Endothelial cell of umbilical vein (primary cell): ENCODE measurements around the gene TFCP2. TPM values are rescaled to one million over a fixed set of nuclear protein-coding genes. Genes with fewer than 3 reads are reported as not detected.

ENCODE experiments used
- BruUV-seq: library from RNA; stranded (reverse); fragments of 400-500 nt; replicated peaks from 2 replicates; lab custom pipeline; 2021; lab: Mats Ljungman, UMichigan
- CTCF ChIA-PET: fragments of 300-600, 350-600 bp; sonication (Branson Sonifier 250); formaldehyde crosslinking; loops from one replicate; lab custom pipeline; 2021; ENCODE audit warnings: antibody characterized with exemption, inconsistent platforms; lab: Charles Lee
- POLR2A ChIA-PET: fragments of 300-600, 350-600 bp; sonication (Branson Sonifier 250); formaldehyde crosslinking; loops from one replicate; lab custom pipeline; 2021; ENCODE audit warnings: antibody characterized with exemption, inconsistent platforms; lab: Charles Lee
- DNase-seq: peaks from one replicate; pipeline ENCODE4 v3.0.0-alpha.2; 2011; ENCODE audit warnings: low read depth, low spot score
- FAIRE-seq: peaks from 2 replicates; lab custom pipeline; 2011; peaks lifted over from hg19 to GRCh38; lab: Jason Lieb, UNC
- H2AFZ ChIP-seq: 2 replicates; pipeline ENCODE4 v1.6.0; 2012; ENCODE audit warnings: low read depth, low read length, control low read depth, inconsistent platforms
- H3K27ac ChIP-seq: 2 replicates; pipeline ENCODE4 v1.5.1; 2011; ENCODE audit warnings: low read depth, mild to moderate bottlenecking, control low read depth, low read length, moderate library complexity; ENCODE audit not compliant: insufficient read depth
- H3K27me3 ChIP-seq, 2 experiments: 2 replicates each; pipeline versions ENCODE4 v1.6.0 to v1.6.1; 2011; ENCODE audit warnings: low read length in 2 of 2, mixed read lengths in 1 of 2; ENCODE audit not compliant: control insufficient read depth in 2 of 2, insufficient read depth in 2 of 2
- H3K36me3 ChIP-seq, 2 experiments: 2 replicates in 1 of 2; 3 replicates in 1 of 2; pipeline ENCODE4 v1.5.1; 2011; ENCODE audit warnings: low read length in 2 of 2, mild to moderate bottlenecking in 1 of 2, moderate library complexity in 1 of 2; ENCODE audit not compliant: control insufficient read depth in 2 of 2, insufficient read depth in 2 of 2; ENCODE audit errors: extremely low read depth in 1 of 2
- H3K4me1 ChIP-seq: 3 replicates; pipeline ENCODE4 v1.5.1; 2011; ENCODE audit warnings: mild to moderate bottlenecking, low read length; ENCODE audit not compliant: control insufficient read depth, insufficient read depth; ENCODE audit errors: extremely low read depth
- H3K4me2 ChIP-seq: 2 replicates; pipeline ENCODE4 v1.6.1; 2011; ENCODE audit warnings: low read length, control low read depth, mixed read lengths; ENCODE audit not compliant: insufficient read depth
- H3K4me3 ChIP-seq, 3 experiments: fragments of 200-600 bp in 1 of 3; sonication (generic), shearing (Covaris generic) in 1 of 3; replicated peaks in 1 of 3; 2 replicates each; pipeline ENCODE4 v1.5.1; 2011 to 2016; ENCODE audit warnings: control low read depth in 3 of 3, low read length in 3 of 3, mild to moderate bottlenecking in 2 of 3, inconsistent platforms in 1 of 3, low read depth in 1 of 3, moderate library complexity in 1 of 3; ENCODE audit not compliant: insufficient read depth in 1 of 3
- H3K79me2 ChIP-seq: 2 replicates; pipeline ENCODE4 v1.6.0; 2012; ENCODE audit warnings: low read length, inconsistent platforms; ENCODE audit not compliant: control insufficient read depth, insufficient read depth
- H3K9ac ChIP-seq: replicated peaks from 2 replicates; pipeline ENCODE3; 2011; ENCODE audit warnings: low read length, control low read depth; ENCODE audit not compliant: insufficient read depth; ENCODE audit errors: extremely low read depth
- H3K9me1 ChIP-seq: replicated peaks from 3 replicates; pipeline ENCODE4 v1.6.0; 2011; ENCODE audit warnings: mild to moderate bottlenecking, low read length; ENCODE audit not compliant: control insufficient read depth, insufficient read depth; ENCODE audit errors: extremely low read depth
- H3K9me3 ChIP-seq: replicated peaks from 2 replicates; pipeline ENCODE4 v1.5.1; 2012; ENCODE audit warnings: low read length, inconsistent platforms; ENCODE audit not compliant: control insufficient read depth, insufficient read depth
- H4K20me1 ChIP-seq: replicated peaks from 2 replicates; pipeline ENCODE3; 2011; ENCODE audit warnings: mild to moderate bottlenecking, low read length; ENCODE audit not compliant: control insufficient read depth, insufficient read depth; ENCODE audit errors: extremely low read depth
- CTCF ChIP-seq, 2 donors: IDR thresholded peaks; 1 replicate in 1 of 2; 2 replicates in 1 of 2; pipeline ENCODE4 v1.5.1; 2011; ENCODE audit warnings: low read length in 2 of 2, mild to moderate bottlenecking in 2 of 2, moderate library complexity in 2 of 2, control low read depth in 1 of 2, inconsistent platforms in 1 of 2, low read depth in 1 of 2; ENCODE audit not compliant: insufficient read depth in 1 of 2; ENCODE audit errors: extremely low read depth in 1 of 2
- EZH2 ChIP-seq: IDR thresholded peaks from 2 replicates; pipeline ENCODE4 v1.6.1; 2012; ENCODE audit warnings: borderline replicate concordance, low read depth, mild to moderate bottlenecking, moderate library complexity, low read length, inconsistent platforms; ENCODE audit not compliant: severe bottlenecking
- FOS ChIP-seq: IDR thresholded peaks from 2 replicates; pipeline ENCODE4 v1.6.1; 2011; ENCODE audit warnings: mild to moderate bottlenecking, low read length, moderate library complexity, borderline replicate concordance; ENCODE audit not compliant: insufficient read depth
- GATA2 ChIP-seq: IDR thresholded peaks from 2 replicates; pipeline ENCODE4 v1.7.0; 2011; ENCODE audit warnings: low read depth, mild to moderate bottlenecking, moderate library complexity, mixed read lengths, low read length; ENCODE audit not compliant: insufficient read length, insufficient read depth
- JUN ChIP-seq: IDR thresholded peaks from 2 replicates; pipeline ENCODE4 v1.6.1; 2011; ENCODE audit warnings: borderline replicate concordance, low read depth; ENCODE audit not compliant: insufficient read length, insufficient read depth
- MAX ChIP-seq: IDR thresholded peaks from 2 replicates; pipeline ENCODE4 v1.6.1; 2011; ENCODE audit not compliant: insufficient read depth, insufficient read length
- MYC ChIP-seq: IDR thresholded peaks from one replicate; pipeline ENCODE4 v1.6.1; 2011; ENCODE audit warnings: mild to moderate bottlenecking, low read depth, low read length
- POLR2A ChIP-seq: IDR thresholded peaks from 2 replicates; pipeline ENCODE4 v1.6.1; 2012; ENCODE audit warnings: low read depth, mild to moderate bottlenecking, control low read depth, low read length
- POLR2AphosphoS5 ChIP-seq: IDR thresholded peaks from 2 replicates; pipeline ENCODE4 v1.6.1; 2012; ENCODE audit warnings: low read depth, mild to moderate bottlenecking, control low read depth, low read length, moderate library complexity; ENCODE audit not compliant: insufficient read depth
- dilution Hi-C: fragments of 300-500 bp; cut with MboI; formaldehyde crosslinking; loops from one replicate; pipeline ENCODE4 v1.15.0; 2019; ENCODE audit warnings: low sequenced_read_pairs; ENCODE audit not compliant: extremely low pct_ligation_motif_present
- intact Hi-C: fragments of 100-400 bp; cut with micrococcal nuclease; formaldehyde crosslinking; loops from one replicate; pipeline ENCODE4 v1.10.0; 2022
- polyA plus RNA-seq, 4 experiments: library from polyadenylated mRNA; depleted of rRNA in 3 of 4; stranded (reverse) in 3 of 4; unstranded in 1 of 4; fragments of >200 nt; gene quantifications; 2 replicates each; pipeline versions ENCODE4 v1.2.1 to v1.2.3, GENCODE V29; 2011 to 2012; ENCODE audit warnings: missing spikeins in 1 of 4
- total RNA-seq: library from RNA; stranded (reverse); gene quantifications from 2 replicates; pipeline ENCODE4 v1.2.3, GENCODE V29; 2021

Gene TFCP2
- total and polyA plus RNA-seq, 2 donors (not counting 3 experiments of a cell fraction or from before 2014, with no cell fraction given) = 10.2 to 28.6 TPM

- DNase-seq (no peak), FAIRE-seq (no peak)
- no TSS peak for BruUV-seq
- peaks cover 4 to 6% of the 10 kb centered on the region in 2 experiments for H3K36me3 ChIP-seq
- TF ChIP-seq CTCF (IDR thresholded peaks at IDR 0.05; ENCODE audit: extremely low read depth in 1 of 2, insufficient read depth in 1 of 2, low read depth in 1 of 2, low read length in 2 of 2) (no peak), MYC (no peak), GATA2 (no peak), POLR2A (no peak), EZH2 (no peak), POLR2AphosphoS5 (no peak), MAX (no peak), FOS (no peak), JUN (no peak)
- no peaks in the 10 kb centered on the region for H3K9me3 ChIP-seq
- no peaks in the 10 kb centered on the region for H3K4me1 ChIP-seq
- CTCF ChIA-PET = no interaction called here
- no peak overlapping the region for H3K4me3 ChIP-seq
- intact Hi-C loops (no loop called here), dilution Hi-C loops (no loop called here)
- H3K4me2 ChIP-seq = no peak overlapping the region
- POLR2A ChIA-PET = no interaction called here
- no peaks in the 10 kb centered on the region for H4K20me1 ChIP-seq
- no peak overlapping the region for H3K27ac ChIP-seq
- H3K79me2 ChIP-seq = no peaks in the 10 kb centered on the region
- H3K27me3 ChIP-seq = no peaks in the 10 kb centered on the region
- no peak overlapping the region for H2AFZ ChIP-seq
- no peak overlapping the region for H3K9ac ChIP-seq
- no peaks in the 10 kb centered on the region for H3K9me1 ChIP-seq
Observed at GRCh38 chr12:51127050-51127729, 45.7 kb downstream of the TFCP2 start.
